Measurements from ENCODE around the gene PINK1. TPM values are rescaled to one million over a fixed set of nuclear protein-coding genes. Genes with fewer than 3 reads are reported as not detected.

PINK1 gene
- total and polyA plus RNA-seq, 2 of the 13 experiments (the other 11 are each of a cell fraction or from before 2014, with no cell fraction given): 15.3 to 16.1 TPM

- Histone ChIP-seq H3K79me2 (ENCODE audit: insufficient read depth, low read length) (no peaks in the 10 kb centered on the region), H3K27ac (ENCODE audit: extremely low read length, insufficient read depth, low read length) (no peak overlapping the region), H3K27me3 (ENCODE audit: control insufficient read depth in 1 of 2, insufficient read depth in 2 of 2, low read length in 2 of 2) (no peaks in the 10 kb centered on the region), H4K20me1 (ENCODE audit: insufficient read depth, low read length) (no peaks in the 10 kb centered on the region), H3K4me3 (replicated peaks in 1 of 3; ENCODE audit: insufficient read depth in 1 of 3, low read depth in 2 of 3, low read length in 3 of 3) (no peak overlapping the region), H3K4me2 (ENCODE audit: low read depth, low read length) (no peak overlapping the region), H3K9ac (ENCODE audit: insufficient read depth, low read depth, low read length) (no peak overlapping the region), H2AFZ (ENCODE audit: low read length) (no peak overlapping the region), H3K9me3 (ENCODE audit: low read length) (no peaks in the 10 kb centered on the region), H3K36me3 (replicated peaks in 1 of 2; ENCODE audit: control insufficient read depth in 1 of 2, insufficient read depth in 2 of 2, low read length in 2 of 2) (no peaks in the 10 kb centered on the region), H3K4me1 (ENCODE audit: insufficient read depth, low read length) (no peaks in the 10 kb centered on the region)
- ATAC-seq (no peak), FAIRE-seq (no peak), DNase-seq (ENCODE audit: low spot score) (no peak)
- TF ChIP-seq THYN1 (CRISPR knock-in tag; IDR thresholded peaks at IDR 0.05; ENCODE audit: borderline replicate concordance, low read depth): no peak
- TF ChIP-seq KDM1A (CRISPR knock-in tag; IDR thresholded peaks at IDR 0.05): no peak
- no peak for TF ChIP-seq NFE2L2 (IDR thresholded peaks at IDR 0.05; ENCODE audit: low read length)
- TF ChIP-seq ZNF460 (CRISPR knock-in tag; IDR thresholded peaks at IDR 0.05; ENCODE audit: borderline replicate concordance): no peak
- no peak for TF ChIP-seq GLMP (CRISPR knock-in tag; IDR thresholded peaks at IDR 0.05; ENCODE audit: borderline replicate concordance)
- no peak for TF ChIP-seq ZNF549 (CRISPR knock-in tag; IDR thresholded peaks at IDR 0.05)
- TF ChIP-seq ZNF605 (CRISPR knock-in tag; IDR thresholded peaks at IDR 0.05): no peak
- TF ChIP-seq PHF20 (CRISPR knock-in tag; IDR thresholded peaks at IDR 0.05): no peak
- ChIA-PET POLR2A (no interaction called here), CTCF (ENCODE audit: low intra/inter-chr PET ratio, low total read pairs) (no interaction called here)
- intact Hi-C loops (cut with micrococcal nuclease; ENCODE audit: unreplicated experiment): no loop called here
- WGBS (ENCODE audit: low lambda C conversion rate): 0% methylated on average over 1 of the region's 1 CpG
- BruUV-seq (replicated peaks): no TSS peak
- in situ Hi-C loops (cut with HindIII; ENCODE audit: extremely low pct_ligation_motif_present, low pct_unique_long_range_greater_than_20kb): no loop called here
Observed at GRCh38 chr1:20626524-20626923, 6.7 kb upstream of the PINK1 start.

DNA sequence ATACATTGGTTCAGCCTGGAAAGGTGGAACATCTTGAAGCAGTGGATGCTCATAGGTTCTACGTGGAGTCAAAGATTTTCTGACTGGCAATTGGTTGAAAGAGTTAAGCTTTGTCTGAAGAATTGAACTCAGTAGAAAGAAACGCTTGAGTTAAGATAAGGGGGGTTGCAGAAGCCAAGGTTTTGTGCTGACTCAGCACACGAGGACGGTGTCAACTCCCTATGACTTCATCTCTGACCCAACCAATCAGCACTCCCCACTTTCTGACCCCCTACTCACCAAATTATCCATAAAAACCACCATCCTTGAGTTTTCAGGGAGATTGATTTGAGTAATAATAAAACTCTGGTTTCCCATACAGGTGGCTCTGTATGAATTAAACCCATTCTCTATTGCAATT lies 2.5 kb upstream of the PINK1 start:
- H2AFZ ChIP-seq (ENCODE audit: low read length): no peak overlapping the region
- intact Hi-C loops (cut with micrococcal nuclease; ENCODE audit: unreplicated experiment): no loop called here

More for the DNA sequence above, 2.5 kb upstream of the PINK1 start:
- in situ Hi-C loops (cut with HindIII; ENCODE audit: extremely low pct_ligation_motif_present, low pct_unique_long_range_greater_than_20kb): no loop called here
- WGBS (ENCODE audit: low lambda C conversion rate): 23% methylated on average over 4 of the region's 4 CpGs
- peaks cover 22% of the 10 kb centered on the region for H3K4me1 ChIP-seq (ENCODE audit: insufficient read depth, low read length)
- ChIA-PET CTCF (ENCODE audit: low intra/inter-chr PET ratio, low total read pairs) (no interaction called here), POLR2A (no interaction called here)
- no peaks in the 10 kb centered on the region for H3K79me2 ChIP-seq (ENCODE audit: insufficient read depth, low read length)
- no peak overlapping the region for H3K4me3 ChIP-seq (replicated peaks in 1 of 3; ENCODE audit: insufficient read depth in 1 of 3, low read depth in 2 of 3, low read length in 3 of 3)
- no peak for DNase-seq (ENCODE audit: low spot score)
- no peak overlapping the region for H3K9ac ChIP-seq (ENCODE audit: insufficient read depth, low read depth, low read length)
- H3K4me2 ChIP-seq (ENCODE audit: low read depth, low read length): no peak overlapping the region
- BruUV-seq (replicated peaks): no TSS peak
- no peak for ATAC-seq
- H3K27ac ChIP-seq (ENCODE audit: extremely low read length, insufficient read depth, low read length): no peak overlapping the region
- no peaks in the 10 kb centered on the region for H3K27me3 ChIP-seq (ENCODE audit: control insufficient read depth in 1 of 2, insufficient read depth in 2 of 2, low read length in 2 of 2)
- no peak for TF ChIP-seq RFX3 (CRISPR knock-in tag; IDR thresholded peaks at IDR 0.05)
- TF ChIP-seq MAFF (IDR thresholded peaks at IDR 0.05; ENCODE audit: low read depth, low read length): peak; percentile 97
- TF ChIP-seq MAFK (conservative IDR thresholded peaks at IDR 0.05 in 1 of 2, IDR thresholded peaks at IDR 0.05 in 1 of 2; ENCODE audit: low read length in 2 of 2): peak; percentile 95 to 98
- no peaks in the 10 kb centered on the region for H4K20me1 ChIP-seq (ENCODE audit: insufficient read depth, low read length)
- H3K9me3 ChIP-seq (ENCODE audit: low read length): no peaks in the 10 kb centered on the region
- H3K36me3 ChIP-seq (replicated peaks in 1 of 2; ENCODE audit: control insufficient read depth in 1 of 2, insufficient read depth in 2 of 2, low read length in 2 of 2): no peaks in the 10 kb centered on the region
- FAIRE-seq: no peak

All from HepG2 (cell line).